HFFc6 (cell line): Measurements from ENCODE around the gene NEURL4. TPM values are rescaled to one million over a fixed set of nuclear protein-coding genes. Genes with fewer than 3 reads are reported as not detected.

Experiments
- DNase-seq: peaks from one replicate; pipeline ENCODE4 v3.0.0-alpha.2; 2018
- H3K27ac Mint-ChIP-seq: 2 replicates; pipeline ENCODE4 v1.8.0; 2020; ENCODE audit warnings: mild to moderate bottlenecking, mixed read lengths
- H3K27me3 Mint-ChIP-seq: 2 replicates; pipeline ENCODE4 v1.8.0; 2021; ENCODE audit warnings: mild to moderate bottlenecking, moderate library complexity, mixed read lengths; ENCODE audit not compliant: insufficient read depth
- H3K36me3 Mint-ChIP-seq: 2 replicates; pipeline ENCODE4 v1.8.0; 2021; ENCODE audit warnings: low read depth, mixed read lengths
- H3K4me1 Mint-ChIP-seq: 2 replicates; pipeline ENCODE4 v1.8.0; 2020; ENCODE audit warnings: low read depth, mixed read lengths
- H3K4me3 Mint-ChIP-seq: 2 replicates; pipeline ENCODE4 v1.8.0; 2020; ENCODE audit warnings: mild to moderate bottlenecking, moderate library complexity, mixed read lengths
- H3K9me3 Mint-ChIP-seq: 2 replicates; pipeline ENCODE4 v1.8.0; 2020; ENCODE audit warnings: mild to moderate bottlenecking, mixed read lengths
- total RNA-seq, 6 experiments: library from RNA; stranded (reverse); fragmentation: NEBNext Ultra II Directional; extraction: Animal tissue kit (Norgen Biotek cat#: 25700); gene quantifications; 2 replicates in 1 of 6; 3 replicates in 5 of 6; pipeline ENCODE4 v1.2.3, GENCODE V29; 2021
- TF ChIP-seq, protein P1 (sequence below): fragments of 200-600 bp; sonication (generic); IDR thresholded peaks from 2 replicates; pipeline ENCODE4 v1.5.0; 2021; ENCODE audit warnings: antibody characterized with exemption, mild to moderate bottlenecking

Gene NEURL4
- total RNA-seq, 6 experiments from 2014 or later, result 18.7 to 24.6 (median 20.4) TPM

DNA sequence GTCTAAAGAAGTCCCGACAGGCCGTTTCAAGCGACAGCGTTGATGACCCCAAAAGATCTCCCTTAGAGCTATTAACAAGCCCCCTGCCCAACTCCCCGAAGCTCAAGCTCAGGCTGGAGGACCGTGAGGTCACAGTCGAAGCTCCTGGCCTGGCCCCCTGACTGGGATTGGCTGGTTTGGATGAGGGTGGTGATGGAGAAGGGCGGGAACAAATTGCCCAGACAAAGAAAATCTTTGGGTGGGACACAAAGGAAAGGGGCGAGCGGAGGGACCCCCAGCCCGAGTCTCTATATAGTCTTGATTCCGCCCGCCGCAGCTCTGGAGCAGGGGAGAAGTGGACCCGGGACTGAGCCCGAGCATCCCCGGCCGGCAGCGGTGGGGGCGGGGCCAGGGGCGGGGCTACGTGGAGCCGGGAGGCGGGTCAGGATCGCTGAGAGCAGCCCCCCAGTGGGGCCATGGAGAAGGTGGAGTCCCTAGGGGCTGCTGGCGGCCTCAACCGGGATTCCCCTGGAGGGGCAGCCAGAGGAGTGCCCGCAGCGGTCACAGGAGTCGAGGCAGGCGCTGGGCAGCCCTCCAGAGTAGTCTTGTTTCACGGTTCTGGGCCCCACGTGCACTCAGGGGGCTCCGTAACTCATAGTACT, 982 bp upstream of the NEURL4 start:
- DNase-seq, result peak; percentile 68
- H3K36me3 Mint-ChIP-seq, result no peaks in the 10 kb centered on the region
- peak overlapping the region; percentile 97 for H3K27ac Mint-ChIP-seq
- peaks cover 15% of the 10 kb centered on the region for H3K4me1 Mint-ChIP-seq
- peaks cover 5% of the 10 kb centered on the region for H3K27me3 Mint-ChIP-seq
- TF ChIP-seq, protein P1, sequence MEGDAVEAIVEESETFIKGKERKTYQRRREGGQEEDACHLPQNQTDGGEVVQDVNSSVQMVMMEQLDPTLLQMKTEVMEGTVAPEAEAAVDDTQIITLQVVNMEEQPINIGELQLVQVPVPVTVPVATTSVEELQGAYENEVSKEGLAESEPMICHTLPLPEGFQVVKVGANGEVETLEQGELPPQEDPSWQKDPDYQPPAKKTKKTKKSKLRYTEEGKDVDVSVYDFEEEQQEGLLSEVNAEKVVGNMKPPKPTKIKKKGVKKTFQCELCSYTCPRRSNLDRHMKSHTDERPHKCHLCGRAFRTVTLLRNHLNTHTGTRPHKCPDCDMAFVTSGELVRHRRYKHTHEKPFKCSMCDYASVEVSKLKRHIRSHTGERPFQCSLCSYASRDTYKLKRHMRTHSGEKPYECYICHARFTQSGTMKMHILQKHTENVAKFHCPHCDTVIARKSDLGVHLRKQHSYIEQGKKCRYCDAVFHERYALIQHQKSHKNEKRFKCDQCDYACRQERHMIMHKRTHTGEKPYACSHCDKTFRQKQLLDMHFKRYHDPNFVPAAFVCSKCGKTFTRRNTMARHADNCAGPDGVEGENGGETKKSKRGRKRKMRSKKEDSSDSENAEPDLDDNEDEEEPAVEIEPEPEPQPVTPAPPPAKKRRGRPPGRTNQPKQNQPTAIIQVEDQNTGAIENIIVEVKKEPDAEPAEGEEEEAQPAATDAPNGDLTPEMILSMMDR, result no peak
- peak overlapping the region; percentile 100 for H3K4me3 Mint-ChIP-seq
- no peaks in the 10 kb centered on the region for H3K9me3 Mint-ChIP-seq

DNA sequence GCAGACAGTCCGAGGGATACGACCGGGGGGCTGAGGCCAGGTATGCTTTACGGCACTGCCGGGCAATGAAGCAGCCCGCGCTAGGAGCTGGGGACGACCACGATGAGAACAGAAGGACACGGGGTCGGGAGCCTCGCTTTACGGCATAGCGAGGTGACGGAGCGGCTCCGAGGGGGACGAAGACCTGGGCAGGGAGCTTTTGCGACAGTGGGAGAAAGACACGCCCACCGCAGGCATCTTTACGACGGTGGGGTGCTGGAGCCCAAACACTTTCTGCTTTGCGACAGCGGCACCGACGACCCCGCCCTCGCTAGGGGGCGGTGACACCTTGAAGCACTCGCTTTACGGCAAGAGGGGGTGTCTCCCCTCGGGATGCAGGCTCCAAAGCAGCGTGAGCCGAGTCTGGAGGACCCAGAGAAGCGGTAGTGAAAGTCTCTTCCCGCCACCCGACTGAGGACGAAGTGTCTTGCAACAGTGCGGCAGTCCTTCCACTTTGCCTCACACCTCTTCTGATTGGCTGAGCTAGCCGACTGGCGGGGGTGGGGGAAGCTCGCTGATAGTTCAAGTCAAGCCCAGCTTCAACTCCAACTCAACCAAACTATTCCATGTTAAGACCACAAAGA, 350 bp upstream of the NEURL4 start:
- peaks cover 15% of the 10 kb centered on the region for H3K4me1 Mint-ChIP-seq
- no peaks in the 10 kb centered on the region for H3K36me3 Mint-ChIP-seq
- H3K4me3 Mint-ChIP-seq, result peak overlapping the region; percentile 100
- peak overlapping the region; percentile 97 for H3K27ac Mint-ChIP-seq
- no peaks in the 10 kb centered on the region for H3K9me3 Mint-ChIP-seq
- TF ChIP-seq, protein P1, result peak; percentile 58
- H3K27me3 Mint-ChIP-seq, result peaks cover 3% of the 10 kb centered on the region
- peak; percentile 99 for DNase-seq

DNA sequence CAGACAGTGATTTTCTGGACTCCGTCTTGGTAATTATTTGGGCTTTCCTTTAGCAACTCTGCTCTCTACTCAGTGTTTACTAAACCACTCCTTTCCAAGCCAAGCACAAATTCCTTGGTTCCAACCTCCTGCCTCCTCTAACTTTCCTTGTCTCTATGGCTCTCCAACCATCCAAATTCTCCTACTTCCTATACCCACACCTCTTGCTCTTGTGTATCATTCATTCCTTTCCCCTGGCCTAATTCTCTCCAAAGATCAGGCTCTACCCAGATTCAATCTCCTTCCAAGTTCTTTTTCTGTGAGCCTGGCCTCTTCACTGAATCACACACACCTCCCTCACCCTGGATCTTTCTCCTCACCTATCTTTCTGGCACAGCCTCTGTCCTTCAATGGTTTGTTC, 1.1 kb downstream of the NEURL4 start:
- TF ChIP-seq, protein P1, result no peak
- Mint-ChIP-seq H3K36me3 (no peaks in the 10 kb centered on the region), H3K9me3 (no peaks in the 10 kb centered on the region), H3K27ac (peak overlapping the region; percentile 77), H3K4me1 (peaks cover 15% of the 10 kb centered on the region), H3K4me3 (peak overlapping the region; percentile 100), H3K27me3 (peaks cover 3% of the 10 kb centered on the region)
- DNase-seq, result no peak

DNA sequence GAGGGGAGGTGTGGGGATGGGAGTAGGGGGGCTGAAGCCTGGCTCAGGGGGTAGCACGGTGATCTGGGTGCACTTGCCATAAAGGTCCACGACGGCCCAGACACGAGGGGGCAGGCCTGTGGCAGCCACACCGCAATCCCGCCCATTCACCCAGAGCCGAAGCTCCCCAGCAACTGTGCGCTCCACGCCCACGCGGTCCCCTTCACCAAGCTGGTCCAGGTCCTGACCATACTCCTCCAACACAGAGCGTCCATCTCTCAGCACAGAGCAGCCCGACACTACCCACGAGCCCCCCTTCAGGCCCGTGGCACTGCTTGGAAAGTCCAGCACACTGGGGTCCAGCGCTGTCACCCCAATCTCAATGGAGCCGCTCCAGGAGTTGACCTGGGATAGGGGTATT, 1.6 kb downstream of the NEURL4 start:
- TF ChIP-seq, protein P1, result no peak
- Mint-ChIP-seq H3K36me3 (no peaks in the 10 kb centered on the region), H3K4me1 (peaks cover 15% of the 10 kb centered on the region), H3K9me3 (no peaks in the 10 kb centered on the region), H3K27ac (no peak overlapping the region), H3K4me3 (no peak overlapping the region), H3K27me3 (peaks cover 3% of the 10 kb centered on the region)
- DNase-seq, result no peak

DNA sequence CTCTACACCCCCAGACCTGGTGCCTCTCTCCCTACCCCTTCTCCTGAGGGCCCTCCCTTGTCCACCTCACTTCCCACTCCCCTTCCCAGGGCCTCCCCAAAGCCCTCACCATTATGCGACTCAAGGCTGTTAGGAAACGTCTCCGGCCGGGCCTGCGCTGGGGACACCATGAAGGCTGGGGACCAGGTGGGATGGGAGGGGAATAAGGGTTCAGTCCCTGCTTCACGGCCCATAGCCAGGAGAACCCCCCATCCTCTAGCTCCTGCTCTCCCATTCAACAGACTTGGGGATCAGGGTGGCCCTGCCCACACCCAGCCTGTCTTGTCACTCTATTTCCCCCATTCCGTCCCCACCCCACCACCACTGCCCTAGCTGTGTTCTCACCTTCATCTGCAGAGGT, 2.1 kb downstream of the NEURL4 start:
- Mint-ChIP-seq H3K36me3 (no peaks in the 10 kb centered on the region), H3K9me3 (no peaks in the 10 kb centered on the region), H3K27me3 (peaks cover 3% of the 10 kb centered on the region), H3K4me3 (no peak overlapping the region), H3K4me1 (peaks cover 15% of the 10 kb centered on the region), H3K27ac (no peak overlapping the region)
- TF ChIP-seq, protein P1, result no peak
- DNase-seq, result no peak
